Measurements from ENCODE around the gene ZRANB3. TPM values are rescaled to one million over a fixed set of nuclear protein-coding genes. Genes with fewer than 3 reads are reported as not detected.
"Not testable (repeated sequence)": the region's sequence is repeated elsewhere in the genome, so short reads cannot be mapped to it uniquely, and the experiment has no call there.

ZRANB3 gene
- total and polyA plus RNA-seq, 10 of the 15 experiments (the other 5 are each of a cell fraction or from before 2014, with no cell fraction given), result 5.6 to 11.4 (median 9.9) TPM

DNA sequence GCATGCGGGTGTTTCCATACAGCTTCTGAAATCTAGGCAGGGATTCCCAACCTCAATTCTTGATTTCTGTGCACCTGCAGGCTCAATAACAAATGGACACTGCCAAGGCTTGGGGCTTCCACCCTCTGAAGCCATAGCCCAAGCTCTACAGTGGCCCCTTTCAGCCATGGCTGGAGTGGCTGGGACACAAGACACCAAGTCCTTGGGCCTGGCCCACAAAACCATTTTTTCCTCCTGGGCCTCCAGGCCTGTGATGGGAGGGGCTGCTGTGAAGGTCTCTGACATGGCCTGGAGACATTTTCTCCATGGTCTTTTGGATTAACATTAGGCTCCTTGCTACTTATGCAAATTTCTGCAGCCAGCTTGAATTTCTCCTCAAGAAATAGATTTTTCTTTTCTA, 78.0 kb downstream of the ZRANB3 start:
- in situ Hi-C loops (cut with MboI); DNase-seq (ENCODE audit: low read depth, low spot score): not testable (repeated sequence)
- 100% methylated on average over 1 of the region's 1 CpG for WGBS (ENCODE audit: insufficient coverage, insufficient replicate concordance, low lambda C conversion rate, missing lambda C conversion rate)

DNA sequence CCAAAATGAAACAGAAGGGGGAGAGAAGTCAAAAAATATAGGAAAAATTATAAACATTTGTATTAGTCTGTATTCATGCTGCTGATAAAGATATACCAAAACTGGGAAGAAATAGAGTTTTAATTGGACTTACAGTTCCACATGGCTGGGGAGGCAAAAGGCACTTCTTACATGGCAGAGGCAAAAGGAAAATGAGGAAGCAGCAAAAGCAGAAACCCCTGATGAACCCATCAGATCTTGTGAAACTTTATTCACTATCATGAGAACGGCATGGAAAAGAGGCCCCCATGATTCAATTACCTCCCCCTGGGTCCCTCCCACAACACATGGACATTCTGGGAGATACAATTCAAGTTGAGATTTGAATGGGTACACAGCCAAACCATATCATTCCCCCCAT, 79.1 kb downstream of the ZRANB3 start:
- RAD21 ChIA-PET (ENCODE audit: unreplicated experiment), result no interaction called here
- Histone ChIP-seq H3K36me3 (ENCODE audit: control insufficient read depth in 2 of 2, insufficient read depth in 2 of 2, low read length in 1 of 2) (no peaks in the 10 kb centered on the region), H3K27me3 (replicated peaks in 1 of 2; ENCODE audit: control insufficient read depth in 2 of 2, insufficient read depth in 2 of 2, low read length in 1 of 2) (no peaks in the 10 kb centered on the region), H3K9me3 (replicated peaks; ENCODE audit: control insufficient read depth, insufficient read depth, low read length) (peaks cover 2% of the 10 kb centered on the region), H4K20me1 (ENCODE audit: control insufficient read depth, insufficient read depth) (no peaks in the 10 kb centered on the region), H3K9ac (ENCODE audit: control insufficient read depth, insufficient read depth, low read length) (no peak overlapping the region), H3K4me1 (ENCODE audit: control insufficient read depth, insufficient read depth, low read length) (no peaks in the 10 kb centered on the region), H3K4me3 (no peak overlapping the region), H3K79me2 (ENCODE audit: control insufficient read depth, insufficient read depth, low read length) (no peaks in the 10 kb centered on the region), H3K27ac (ENCODE audit: control insufficient read depth, insufficient read depth) (no peak overlapping the region), H3K4me2 (ENCODE audit: control insufficient read depth, insufficient read depth) (no peak overlapping the region), H2AFZ (ENCODE audit: control insufficient read depth, low read depth, low read length) (no peak overlapping the region)
- FAIRE-seq (no peak), ATAC-seq (no peak), DNase-seq (ENCODE audit: low read depth, low spot score) (no peak)
- in situ Hi-C loops (cut with MboI) (no loop called here), intact Hi-C loops (cut with micrococcal nuclease; ENCODE audit: unreplicated experiment) (no loop called here)
- CTCF ChIA-PET, result interaction anchor here (0.6 kb wide), 1 partner anchor 389 kb away, joined by 3 read pairs; no protein-coding TSS in a partner anchor
- 100% methylated on average over 1 of the region's 1 CpG for WGBS (ENCODE audit: insufficient coverage, insufficient replicate concordance, low lambda C conversion rate, missing lambda C conversion rate)
- TF ChIP-seq SREBF1 (IDR thresholded peaks at IDR 0.05; ENCODE audit: low read length), result no peak
- TF ChIP-seq, protein P1, sequence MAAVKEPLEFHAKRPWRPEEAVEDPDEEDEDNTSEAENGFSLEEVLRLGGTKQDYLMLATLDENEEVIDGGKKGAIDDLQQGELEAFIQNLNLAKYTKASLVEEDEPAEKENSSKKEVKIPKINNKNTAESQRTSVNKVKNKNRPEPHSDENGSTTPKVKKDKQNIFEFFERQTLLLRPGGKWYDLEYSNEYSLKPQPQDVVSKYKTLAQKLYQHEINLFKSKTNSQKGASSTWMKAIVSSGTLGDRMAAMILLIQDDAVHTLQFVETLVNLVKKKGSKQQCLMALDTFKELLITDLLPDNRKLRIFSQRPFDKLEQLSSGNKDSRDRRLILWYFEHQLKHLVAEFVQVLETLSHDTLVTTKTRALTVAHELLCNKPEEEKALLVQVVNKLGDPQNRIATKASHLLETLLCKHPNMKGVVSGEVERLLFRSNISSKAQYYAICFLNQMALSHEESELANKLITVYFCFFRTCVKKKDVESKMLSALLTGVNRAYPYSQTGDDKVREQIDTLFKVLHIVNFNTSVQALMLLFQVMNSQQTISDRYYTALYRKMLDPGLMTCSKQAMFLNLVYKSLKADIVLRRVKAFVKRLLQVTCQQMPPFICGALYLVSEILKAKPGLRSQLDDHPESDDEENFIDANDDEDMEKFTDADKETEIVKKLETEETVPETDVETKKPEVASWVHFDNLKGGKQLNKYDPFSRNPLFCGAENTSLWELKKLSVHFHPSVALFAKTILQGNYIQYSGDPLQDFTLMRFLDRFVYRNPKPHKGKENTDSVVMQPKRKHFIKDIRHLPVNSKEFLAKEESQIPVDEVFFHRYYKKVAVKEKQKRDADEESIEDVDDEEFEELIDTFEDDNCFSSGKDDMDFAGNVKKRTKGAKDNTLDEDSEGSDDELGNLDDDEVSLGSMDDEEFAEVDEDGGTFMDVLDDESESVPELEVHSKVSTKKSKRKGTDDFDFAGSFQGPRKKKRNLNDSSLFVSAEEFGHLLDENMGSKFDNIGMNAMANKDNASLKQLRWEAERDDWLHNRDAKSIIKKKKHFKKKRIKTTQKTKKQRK (IDR thresholded peaks at IDR 0.05; ENCODE audit: low read depth, low read length), result no peak
- no peak for TF ChIP-seq CBX5 (IDR thresholded peaks at IDR 0.05; ENCODE audit: low read depth)
- TF ChIP-seq, protein P2, sequence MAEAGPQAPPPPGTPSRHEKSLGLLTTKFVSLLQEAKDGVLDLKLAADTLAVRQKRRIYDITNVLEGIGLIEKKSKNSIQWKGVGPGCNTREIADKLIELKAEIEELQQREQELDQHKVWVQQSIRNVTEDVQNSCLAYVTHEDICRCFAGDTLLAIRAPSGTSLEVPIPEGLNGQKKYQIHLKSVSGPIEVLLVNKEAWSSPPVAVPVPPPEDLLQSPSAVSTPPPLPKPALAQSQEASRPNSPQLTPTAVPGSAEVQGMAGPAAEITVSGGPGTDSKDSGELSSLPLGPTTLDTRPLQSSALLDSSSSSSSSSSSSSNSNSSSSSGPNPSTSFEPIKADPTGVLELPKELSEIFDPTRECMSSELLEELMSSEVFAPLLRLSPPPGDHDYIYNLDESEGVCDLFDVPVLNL (IDR thresholded peaks at IDR 0.05; ENCODE audit: low read depth, low read length), result no peak
- no peak for TF ChIP-seq HDAC6 (IDR thresholded peaks at IDR 0.05; ENCODE audit: unreplicated experiment)
- TF ChIP-seq RUNX3 (IDR thresholded peaks at IDR 0.05; ENCODE audit: low read length), result no peak
- TF ChIP-seq NFIC (IDR thresholded peaks at IDR 0.05; ENCODE audit: low read depth, low read length), result no peak
- TF ChIP-seq HCFC1 (IDR thresholded peaks at IDR 0.05; ENCODE audit: low read length), result no peak
- TF ChIP-seq GABPA (IDR thresholded peaks at IDR 0.05; ENCODE audit: low read depth), result no peak
- SMC1A ChIA-PET (ENCODE audit: uncharacterized antibody, unreplicated experiment), result interaction anchor here (1.3 kb wide), 1 partner anchor 15 kb away, joined by 3 read pairs; no protein-coding TSS in a partner anchor
- no TSS peak for BruUV-seq (replicated peaks)
- POLR2A ChIA-PET, result no interaction called here

More for the DNA sequence above, 78.0 kb downstream of the ZRANB3 start:
- H3K9me3 ChIP-seq (replicated peaks; ENCODE audit: control insufficient read depth, insufficient read depth, low read length); H3K4me3 ChIP-seq; RAD21 ChIA-PET (ENCODE audit: unreplicated experiment); BruUV-seq (replicated peaks); H4K20me1 ChIP-seq (ENCODE audit: control insufficient read depth, insufficient read depth); H3K36me3 ChIP-seq (ENCODE audit: control insufficient read depth in 2 of 2, insufficient read depth in 2 of 2, low read length in 1 of 2); H3K4me2 ChIP-seq (ENCODE audit: control insufficient read depth, insufficient read depth); intact Hi-C loops (cut with micrococcal nuclease; ENCODE audit: unreplicated experiment); H3K4me1 ChIP-seq (ENCODE audit: control insufficient read depth, insufficient read depth, low read length); CTCF ChIA-PET; H3K79me2 ChIP-seq (ENCODE audit: control insufficient read depth, insufficient read depth, low read length); POLR2A ChIA-PET; H3K9ac ChIP-seq (ENCODE audit: control insufficient read depth, insufficient read depth, low read length); SMC1A ChIA-PET (ENCODE audit: uncharacterized antibody, unreplicated experiment); H3K27me3 ChIP-seq (replicated peaks in 1 of 2; ENCODE audit: control insufficient read depth in 2 of 2, insufficient read depth in 2 of 2, low read length in 1 of 2); ATAC-seq; H2AFZ ChIP-seq (ENCODE audit: control insufficient read depth, low read depth, low read length); H3K27ac ChIP-seq (ENCODE audit: control insufficient read depth, insufficient read depth); FAIRE-seq: not testable (repeated sequence)

All from GM12878 (cell line).